Stimulated activated CD4-positive, alpha-beta T cell treated with anti-CD3 and anti-CD28 coated beads, TNF-alpha, amount 100 ng/mL, for 48 hours (primary cell): ENCODE measurements around the gene ZNF862.
A peak's percentile ranks its signal among the peaks of the same experiment; 100 is the strongest.

Experiments used
- DNase-seq, 3 donors: peaks; one replicate each; pipeline ENCODE4 v3.0.0-alpha.2; 2020; ENCODE audit warnings: low read depth in 3 of 3

ZNF862 gene

GRCh38 chr7:149866139-149866778, 28.1 kb downstream of the ZNF862 start:
- DNase-seq, result no peak

DNA sequence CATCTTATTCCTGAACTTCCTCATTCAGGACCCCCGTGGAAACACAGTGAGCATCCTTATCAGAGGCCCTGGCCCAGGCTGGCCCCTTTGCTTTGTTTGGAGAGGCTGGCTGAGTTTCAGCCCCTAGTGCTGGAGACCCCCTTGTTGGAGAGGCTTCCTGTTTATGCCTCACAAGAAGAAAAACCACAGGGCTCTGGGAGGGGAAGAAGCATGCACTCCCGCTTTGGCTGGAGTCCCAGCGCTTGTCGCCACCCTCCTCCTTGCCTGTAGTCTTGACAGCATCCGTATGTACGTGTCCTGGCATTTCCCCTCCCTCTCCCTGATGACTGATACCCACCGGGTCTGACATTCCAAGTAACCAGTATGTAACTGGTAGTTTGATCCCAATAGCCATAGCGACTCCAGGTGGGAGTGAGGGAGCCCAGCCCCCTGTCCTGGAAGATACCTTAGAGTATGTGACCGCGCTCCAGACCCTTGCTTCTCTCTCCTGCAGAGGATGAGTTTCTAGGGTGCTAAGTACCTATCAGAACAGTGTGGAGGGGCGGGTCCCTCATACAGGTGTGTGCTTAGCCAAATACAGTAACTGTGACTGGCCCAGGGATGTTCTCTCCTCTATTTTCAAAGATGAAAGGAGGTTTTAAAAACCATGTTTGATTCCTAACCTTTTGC, 28.7 kb downstream of the ZNF862 start:
- DNase-seq, result no peak

DNA sequence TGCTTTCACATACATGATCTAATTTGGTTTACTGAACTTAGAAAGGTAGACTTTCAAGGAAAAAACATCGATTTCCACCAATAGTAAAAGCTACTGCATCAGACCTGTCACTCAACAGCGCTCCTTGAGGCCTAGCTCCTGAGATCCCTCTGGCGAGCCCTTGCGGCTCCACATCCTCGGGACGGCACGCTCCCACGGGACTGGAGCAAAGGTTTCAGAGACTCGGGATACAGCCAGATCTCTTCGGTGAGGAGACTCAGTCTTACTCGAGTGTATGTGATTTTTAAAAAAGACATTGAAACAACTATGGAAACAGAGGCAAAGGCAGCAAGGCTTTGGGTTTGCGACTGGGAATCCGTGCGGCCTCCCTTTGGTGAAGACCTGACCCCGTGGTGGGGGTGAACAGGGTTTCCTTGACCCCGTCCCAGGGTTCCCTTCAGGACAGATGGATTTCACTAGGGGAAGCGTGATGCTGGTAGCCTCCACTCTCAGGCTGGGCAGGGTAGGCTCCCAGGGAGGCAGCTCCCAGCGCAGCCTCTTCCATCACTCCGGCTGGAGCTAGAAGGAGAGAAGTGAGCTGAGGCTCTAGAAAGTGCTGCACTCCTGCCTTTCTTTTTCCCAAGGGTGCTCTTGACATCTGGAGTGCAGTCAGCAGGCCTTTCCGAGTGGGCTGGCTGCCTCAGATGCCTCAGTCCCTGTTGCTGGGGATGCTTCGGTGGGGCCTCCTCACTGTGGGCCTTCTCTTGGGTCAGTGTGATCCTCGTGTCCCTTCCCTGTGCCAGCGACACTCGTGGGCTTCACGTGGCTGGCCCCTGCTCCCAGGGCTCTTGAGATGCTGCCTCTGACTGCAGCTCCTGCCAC, 29.8 kb downstream of the ZNF862 start:
- DNase-seq, result no peak

GRCh38 chr7:149868623-149869290, 30.6 kb downstream of the ZNF862 start:
- no peak for DNase-seq

GRCh38 chr7:149869291-149869650, 31.1 kb downstream of the ZNF862 start:
- no peak for DNase-seq

DNA sequence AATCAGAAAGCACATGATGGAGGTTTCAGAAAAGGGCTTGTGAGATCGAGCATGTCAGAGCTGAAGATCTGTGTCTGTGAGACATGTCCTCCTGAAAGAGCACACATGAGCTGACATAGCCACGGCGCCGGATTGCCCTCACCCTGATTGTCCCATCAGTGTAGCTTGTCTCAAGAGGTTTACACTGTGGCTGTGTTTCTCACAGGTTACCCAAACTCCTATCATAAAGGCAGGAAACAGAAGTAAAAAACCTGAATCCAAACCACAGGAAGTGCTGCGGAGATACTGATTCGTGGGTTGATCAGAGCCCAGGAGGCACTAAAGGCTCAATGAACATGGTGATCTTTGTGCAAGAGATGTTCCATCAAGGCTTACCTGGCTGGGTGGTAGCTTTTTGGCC, 31.7 kb downstream of the ZNF862 start:
- DNase-seq, result no peak

DNA sequence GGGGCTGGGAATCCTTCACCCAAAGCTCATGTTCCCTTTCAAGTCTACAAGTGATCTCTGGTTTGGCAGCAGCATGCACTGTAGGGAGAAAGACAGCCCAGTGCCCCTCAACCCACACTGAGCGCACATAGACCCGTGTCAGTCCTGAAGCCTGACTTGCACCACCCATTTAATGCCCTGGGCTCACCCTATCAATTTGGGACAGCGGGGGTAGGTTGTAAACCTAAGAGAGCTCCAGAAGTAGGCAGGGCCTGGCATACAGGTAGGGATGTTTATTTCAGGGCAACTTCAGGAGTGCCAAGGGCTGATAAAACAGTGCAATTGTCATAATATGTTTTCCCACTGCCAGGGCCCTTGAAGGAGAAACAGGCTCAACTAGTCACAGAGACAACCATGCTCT, 32.1 kb downstream of the ZNF862 start:
- no peak for DNase-seq

- no peak for DNase-seq
Observed at GRCh38 chr7:149870701-149871483, 32.7 kb downstream of the ZNF862 start.

- no peak for DNase-seq
Observed at GRCh38 chr7:149871576-149871975, 33.4 kb downstream of the ZNF862 start.

- DNase-seq, result no peak
Observed at GRCh38 chr7:149872419-149873073, 34.4 kb downstream of the ZNF862 start.

- peak; percentile 86 to 89 (median 87) for DNase-seq
Observed at GRCh38 chr7:149873074-149873969, 35.1 kb downstream of the ZNF862 start, which contains the start of gene ATP6V0E2. Gene ATP6V0E2 (plus strand): TSS chr7:149873969. CDS start chr7:149874066, 97 bp downstream.

GRCh38 chr7:149873970-149874643, 35.9 kb downstream of the ZNF862 start:
- DNase-seq, result no peak

GRCh38 chr7:149874644-149875028, 36.5 kb downstream of the ZNF862 start:
- DNase-seq, result no peak

- no peak for DNase-seq
Observed at GRCh38 chr7:149875396-149875795, 37.2 kb downstream of the ZNF862 start.

GRCh38 chr7:149877890-149878522, 39.8 kb downstream of the ZNF862 start:
- no peak for DNase-seq

- DNase-seq, result no peak
Observed at GRCh38 chr7:149878523-149878921, 40.3 kb downstream of the ZNF862 start.

GRCh38 chr7:149879271-149879743, 41.1 kb downstream of the ZNF862 start:
- no peak for DNase-seq
